Activated T-cell treated with anti-CD3 and anti-CD28 coated beads, Interleukin-2, amount 50 U/mL, for 48 hours (primary cell): Measurements from ENCODE around the gene TOMM70.
A peak's percentile ranks its signal among the peaks of the same experiment; 100 is the strongest.

Source experiments
- DNase-seq, 2 experiments: peaks; one replicate each; pipeline ENCODE4 v3.0.0-alpha.2; 2020

The TOMM70 gene

GRCh38 chr3:100319951-100320350 lies 80.9 kb downstream of the TOMM70 start:
- no peak for DNase-seq

- no peak for DNase-seq
Observed at GRCh38 chr3:100317912-100318311, 83.0 kb downstream of the TOMM70 start.

GRCh38 chr3:100316641-100317069 lies 84.2 kb downstream of the TOMM70 start:
- DNase-seq: peak; percentile 34 to 35
